GM18520 (cell line): Measurements from ENCODE around the gene PTPRA.

Source experiments
- ATAC-seq: cut with Tn5 transposase; IDR thresholded peaks from one replicate; pipeline ENCODE4 v1.9.1; 2021; ENCODE audit not compliant: unreplicated experiment

Gene PTPRA

DNA sequence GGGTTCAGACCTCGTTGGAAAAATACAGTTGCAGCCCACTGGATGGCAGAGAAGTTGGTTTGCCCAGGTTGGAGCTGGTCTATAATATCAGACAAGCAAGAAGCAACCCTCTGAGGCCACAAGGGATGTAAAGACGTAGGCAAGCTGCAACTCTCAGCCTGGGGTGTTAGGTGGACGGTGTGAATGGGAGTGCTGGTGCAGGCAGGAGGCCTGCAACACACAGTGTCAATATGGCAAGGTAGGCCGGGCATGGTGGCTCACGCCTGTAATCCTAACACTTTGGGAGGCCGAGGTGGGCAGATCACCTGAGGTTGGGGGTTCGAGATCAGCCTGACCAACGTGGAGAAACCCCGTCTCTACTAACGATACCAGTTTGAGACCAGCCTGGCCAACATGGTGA is 22.2 kb upstream of the PTPRA start:
- no peak for ATAC-seq

DNA sequence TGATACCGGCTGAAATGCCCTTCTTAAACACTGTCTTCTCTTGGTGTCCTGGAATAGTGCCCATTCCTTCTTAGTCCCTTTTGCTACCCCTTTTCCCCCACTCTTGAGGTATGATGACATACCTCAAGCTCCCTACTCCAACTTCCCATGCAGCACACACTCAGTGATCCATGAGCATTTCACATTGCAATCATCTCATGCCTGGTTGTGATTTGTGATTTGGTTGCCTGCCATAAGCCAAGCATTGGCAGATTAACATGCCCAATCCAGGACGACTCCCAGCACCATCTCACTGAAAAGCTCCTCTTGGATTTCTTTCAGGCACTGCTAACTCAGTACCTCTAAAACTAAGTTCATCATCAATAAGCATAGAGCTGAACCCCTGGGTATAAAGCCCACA is 14.7 kb upstream of the PTPRA start:
- ATAC-seq, result no peak

DNA sequence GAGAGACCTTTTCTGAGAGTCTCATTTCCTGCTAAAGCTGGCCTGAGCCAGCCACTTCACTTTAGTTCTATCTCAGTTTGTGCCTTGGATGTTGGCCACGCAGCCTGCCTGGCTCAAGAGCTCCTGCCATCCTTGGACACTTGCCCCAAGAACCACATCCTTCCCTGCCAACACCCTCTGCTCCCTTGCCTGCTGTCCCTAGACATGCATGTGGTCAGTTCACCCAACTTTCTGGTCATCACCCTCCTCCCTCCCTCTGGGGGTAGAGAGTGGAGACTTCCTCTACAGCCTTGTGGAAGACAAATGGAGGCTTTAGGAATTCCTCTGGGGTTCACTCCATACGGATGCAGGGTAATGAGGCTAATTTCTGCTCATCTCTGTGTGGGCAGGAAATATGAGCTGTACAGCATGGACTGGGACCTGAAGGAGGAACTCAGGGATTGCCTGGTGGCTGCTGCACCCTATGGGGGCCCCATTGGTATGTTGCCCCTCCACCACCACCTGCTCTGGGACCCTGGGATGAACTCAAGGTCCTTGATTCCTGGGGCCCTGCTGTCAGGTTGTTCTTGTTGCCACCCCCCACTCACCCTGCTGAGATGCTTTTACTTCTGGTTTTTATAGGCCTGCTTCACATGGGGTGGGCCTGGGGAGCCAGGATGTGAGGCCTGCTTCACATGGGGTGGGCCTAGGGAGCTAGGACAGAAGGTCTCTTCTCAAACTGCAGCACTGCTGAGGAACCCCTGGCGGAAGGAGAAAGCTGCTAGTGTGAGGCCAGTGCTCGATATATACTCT is 13.8 kb upstream of the PTPRA start:
- no peak for ATAC-seq

DNA sequence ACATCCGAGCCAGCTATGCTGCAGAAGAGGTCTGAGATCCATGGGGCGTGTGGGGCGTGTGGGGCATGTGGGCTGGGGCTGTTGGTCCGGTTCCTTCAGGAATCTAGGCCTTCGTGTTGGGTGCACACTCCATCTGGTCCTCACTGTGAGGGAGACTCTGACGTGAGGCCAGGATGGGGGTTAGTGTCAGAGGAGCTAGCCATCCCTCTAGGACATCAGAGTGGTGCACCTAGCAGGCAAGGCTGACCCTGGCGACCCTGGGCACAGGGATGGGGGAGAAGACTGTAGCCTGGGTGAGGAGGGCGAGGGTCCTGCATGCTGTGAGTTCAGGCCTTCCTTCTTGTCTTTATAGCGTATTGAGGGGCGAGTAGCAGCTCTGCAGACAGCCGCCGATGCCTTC is 8.7 kb upstream of the PTPRA start:
- ATAC-seq, result no peak

DNA sequence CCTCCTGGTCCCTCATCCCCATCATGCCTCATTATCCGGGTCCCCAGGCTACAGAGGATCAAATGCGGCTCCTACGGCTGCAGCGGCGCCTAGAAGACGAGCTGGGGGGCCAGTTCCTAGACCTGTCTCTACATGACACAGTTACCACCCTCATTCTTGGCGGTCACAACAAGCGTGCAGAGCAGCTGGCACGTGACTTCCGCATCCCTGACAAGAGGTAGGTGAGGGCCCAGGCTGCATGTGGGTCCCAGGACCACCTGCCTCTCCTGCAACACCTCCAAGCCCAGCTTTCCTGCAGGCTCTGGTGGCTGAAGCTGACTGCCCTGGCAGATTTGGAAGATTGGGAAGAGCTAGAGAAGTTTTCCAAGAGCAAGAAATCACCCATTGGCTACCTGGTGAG is 8.2 kb upstream of the PTPRA start:
- no peak for ATAC-seq

DNA sequence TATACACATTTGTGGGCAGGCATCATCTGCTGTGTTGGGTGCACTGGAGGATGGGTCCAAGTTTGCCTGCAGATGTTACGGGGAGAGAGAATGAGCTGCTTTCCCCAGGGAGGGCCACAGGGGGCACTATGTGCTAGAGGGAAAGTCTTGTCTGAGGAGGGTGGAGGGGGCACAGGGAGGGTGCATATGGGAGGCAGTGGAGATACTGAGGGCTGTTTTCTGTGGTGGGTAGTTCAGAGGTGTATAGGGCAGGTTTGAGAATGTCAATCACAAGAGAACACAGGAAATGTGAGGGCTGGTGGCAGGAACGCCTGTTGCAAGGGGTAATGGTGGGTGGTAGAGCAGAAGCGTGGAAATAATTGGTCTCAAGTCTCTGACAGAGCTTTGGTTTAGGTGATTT is 7.7 kb upstream of the PTPRA start:
- ATAC-seq, result no peak

DNA sequence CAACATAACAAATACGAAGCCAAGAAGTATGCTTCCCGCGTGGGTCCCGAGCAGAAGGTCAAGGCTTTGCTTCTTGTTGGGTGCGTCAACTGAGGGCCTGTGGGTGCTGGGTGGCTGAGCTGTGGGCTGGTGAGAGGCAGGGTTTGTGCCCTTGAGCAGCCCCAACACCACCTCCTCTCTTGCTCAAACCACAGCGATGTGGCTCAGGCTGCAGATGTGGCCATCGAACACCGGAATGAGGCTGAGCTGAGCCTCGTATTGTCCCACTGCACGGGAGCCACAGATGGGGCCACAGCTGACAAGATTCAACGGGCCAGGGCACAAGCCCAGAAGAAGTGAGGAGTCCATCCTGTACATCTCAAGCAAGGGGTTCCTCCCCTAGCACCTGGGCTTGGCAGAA is 7.0 kb upstream of the PTPRA start:
- ATAC-seq, result no peak

DNA sequence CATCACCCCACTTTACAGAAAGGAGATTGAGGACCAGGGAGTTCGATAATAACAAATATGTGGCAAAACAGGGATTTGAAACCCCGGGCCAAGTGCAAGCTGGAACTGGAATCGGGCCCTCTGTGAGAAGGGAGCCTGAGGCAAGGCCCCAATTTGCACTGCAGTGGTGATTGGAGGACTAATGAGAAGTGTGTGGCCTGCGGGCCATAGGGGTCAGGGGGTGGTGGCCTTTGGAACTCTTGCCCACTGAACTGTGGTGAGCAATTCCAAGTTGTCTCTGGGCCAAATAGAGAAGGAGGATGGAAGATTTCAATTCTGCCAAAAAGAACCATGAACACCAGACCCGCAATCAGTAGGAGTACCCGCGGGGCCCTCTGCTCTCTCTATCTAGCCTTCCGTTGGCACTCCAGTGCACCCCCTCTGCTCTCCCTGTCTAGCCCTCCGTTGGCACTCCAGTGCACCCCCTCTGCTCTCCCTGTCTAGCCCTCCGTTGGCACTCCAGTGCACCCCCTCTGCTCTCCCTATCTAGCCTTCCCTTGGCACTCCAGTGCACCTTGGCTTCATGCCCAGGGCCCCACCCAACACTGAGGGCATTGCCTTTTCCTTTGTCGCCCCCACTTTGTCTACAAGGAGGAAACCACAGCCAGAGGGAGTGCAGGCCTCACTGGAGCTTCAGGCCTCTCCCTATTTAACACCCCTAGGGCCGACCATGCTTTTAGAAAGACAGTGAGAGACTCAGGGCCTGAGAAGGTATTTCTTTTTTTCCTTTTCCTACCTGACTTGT is 6.0 kb upstream of the PTPRA start:
- no peak for ATAC-seq

DNA sequence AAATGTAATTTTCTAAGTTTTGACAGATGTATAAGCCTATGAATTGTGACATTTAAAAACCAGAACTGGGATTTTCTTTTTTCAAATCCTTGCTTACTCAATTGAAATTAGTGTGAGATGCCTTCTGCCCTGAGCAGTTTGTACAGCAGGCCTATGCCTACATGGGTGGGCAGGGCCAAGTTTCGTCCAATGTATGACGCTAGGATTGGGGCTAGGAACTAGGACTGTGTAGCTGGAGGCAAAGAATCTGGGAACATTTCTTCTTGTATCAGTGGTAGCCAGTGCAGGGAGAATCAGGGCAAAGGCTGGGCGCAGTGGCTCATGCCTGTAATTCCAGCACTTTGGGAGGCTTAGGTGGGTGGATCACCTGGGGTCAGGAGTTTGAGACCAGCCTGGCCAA is 3.9 kb upstream of the PTPRA start:
- no peak for ATAC-seq

DNA sequence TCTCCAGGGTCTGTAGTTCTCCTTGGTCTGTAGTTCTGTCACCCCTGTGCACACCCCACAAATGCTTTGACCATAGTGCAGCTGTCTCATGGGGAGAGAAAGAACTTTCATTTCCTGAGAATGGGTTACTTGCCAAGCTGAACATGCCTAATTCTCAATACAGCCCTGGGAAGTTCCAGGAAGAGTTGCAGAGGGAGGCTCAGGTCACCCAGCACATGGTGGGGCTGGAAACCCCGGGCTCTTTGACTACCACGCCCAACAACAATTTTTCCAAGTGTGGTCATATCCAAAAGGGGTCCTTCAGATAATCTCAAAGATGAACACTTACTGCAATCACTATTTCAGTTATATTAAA is 2.2 kb upstream of the PTPRA start:
- no peak for ATAC-seq

DNA sequence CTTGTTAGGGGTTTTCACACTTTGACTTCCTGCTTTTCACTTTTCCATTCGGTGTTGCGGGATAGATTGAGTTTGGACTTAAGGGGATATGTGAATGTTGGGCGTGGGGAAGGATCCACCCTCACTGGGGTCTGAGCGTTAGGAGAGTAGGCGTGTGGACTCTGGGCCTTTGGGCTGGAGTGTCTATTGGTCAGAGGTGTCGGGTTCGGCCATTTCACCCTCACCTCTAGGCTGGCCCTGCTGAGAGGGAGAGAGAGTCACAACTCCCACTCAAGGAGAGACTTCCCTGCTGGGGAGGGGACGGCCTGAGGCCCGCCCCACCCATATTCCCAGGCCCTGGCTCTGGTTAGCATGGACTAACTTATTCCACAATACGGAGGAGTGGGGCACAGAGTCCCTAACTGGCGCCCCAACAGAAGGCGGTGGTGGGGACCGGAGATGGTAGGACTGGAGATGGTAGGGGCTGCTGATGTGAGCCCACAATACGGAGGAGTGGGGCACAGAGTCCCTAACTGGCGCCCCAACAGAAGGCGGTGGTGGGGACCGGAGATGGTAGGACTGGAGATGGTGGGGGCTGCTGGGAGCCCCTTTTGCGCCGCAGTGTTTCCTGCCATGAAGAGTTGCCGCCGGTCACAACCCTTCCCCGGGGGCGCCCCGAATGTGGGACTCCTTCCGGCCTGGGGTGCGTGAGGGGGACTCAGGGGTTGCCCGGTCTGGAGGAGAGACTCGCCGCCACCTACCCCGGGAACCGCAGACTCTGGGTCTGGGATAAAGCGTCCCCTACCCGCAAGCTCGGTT is 1.4 kb upstream of the PTPRA start:
- ATAC-seq, result no peak

DNA sequence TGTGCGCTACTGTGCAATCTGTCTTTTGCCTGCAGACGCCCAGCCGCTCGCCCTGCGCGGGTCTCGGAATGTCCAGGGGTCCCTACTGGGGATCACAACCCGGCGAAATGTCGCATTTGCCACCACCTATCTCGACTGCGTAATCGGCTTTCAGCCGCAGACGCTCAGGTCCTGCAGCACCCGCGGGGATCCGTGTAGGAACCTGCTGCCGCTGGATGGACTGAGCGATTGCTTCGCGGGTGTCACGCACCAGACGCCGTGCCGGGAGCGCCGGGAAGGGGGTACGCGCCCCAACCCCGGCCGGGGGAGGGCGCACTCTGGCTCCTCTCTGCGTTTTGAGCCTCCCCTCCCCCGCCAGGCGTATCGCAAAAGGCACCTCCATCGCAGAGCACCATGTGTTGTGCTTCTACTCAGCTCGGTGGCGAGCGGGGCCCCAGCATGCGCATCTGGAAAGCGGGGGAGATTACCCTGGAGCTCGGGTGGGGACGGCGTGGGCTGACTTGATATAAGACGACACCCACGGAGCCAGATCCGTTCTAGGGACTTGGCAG is 747 bp upstream of the PTPRA start:
- ATAC-seq, result no peak

DNA sequence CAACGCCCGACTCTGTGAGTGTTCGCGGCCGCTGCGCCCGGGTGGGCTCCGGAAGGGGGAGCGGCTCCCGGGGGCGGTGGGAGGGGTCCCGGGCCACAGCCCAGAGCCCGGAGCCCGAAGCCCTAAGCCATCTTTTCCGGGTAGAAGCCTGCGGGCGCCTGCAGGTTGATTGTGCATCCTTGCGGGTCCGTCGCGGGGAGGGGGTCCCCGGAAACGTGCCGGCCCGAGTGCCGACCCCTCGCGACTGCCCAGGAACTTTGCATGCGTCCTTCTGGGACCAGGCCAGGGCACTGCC is 413 bp downstream of the PTPRA start:
- no peak for ATAC-seq

DNA sequence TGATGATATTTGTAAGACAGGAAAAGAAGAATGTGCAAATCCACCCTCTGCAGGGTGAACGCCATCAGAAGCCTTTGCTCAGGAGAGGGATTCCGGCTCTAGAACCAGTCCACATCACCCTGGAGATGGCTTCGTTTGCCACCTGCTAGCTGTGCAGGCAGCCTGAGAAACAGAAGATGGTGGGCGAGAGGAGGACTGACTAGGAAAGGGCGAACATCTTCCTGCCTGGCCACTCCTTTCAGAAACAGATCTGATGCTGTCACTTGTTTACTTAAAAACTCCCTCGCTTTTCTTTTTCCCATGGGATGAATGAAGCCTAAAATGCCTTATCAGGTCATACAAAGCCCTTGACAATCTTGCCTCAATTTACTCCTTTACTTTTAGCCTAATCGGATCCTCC is 1.2 kb downstream of the PTPRA start:
- no peak for ATAC-seq

DNA sequence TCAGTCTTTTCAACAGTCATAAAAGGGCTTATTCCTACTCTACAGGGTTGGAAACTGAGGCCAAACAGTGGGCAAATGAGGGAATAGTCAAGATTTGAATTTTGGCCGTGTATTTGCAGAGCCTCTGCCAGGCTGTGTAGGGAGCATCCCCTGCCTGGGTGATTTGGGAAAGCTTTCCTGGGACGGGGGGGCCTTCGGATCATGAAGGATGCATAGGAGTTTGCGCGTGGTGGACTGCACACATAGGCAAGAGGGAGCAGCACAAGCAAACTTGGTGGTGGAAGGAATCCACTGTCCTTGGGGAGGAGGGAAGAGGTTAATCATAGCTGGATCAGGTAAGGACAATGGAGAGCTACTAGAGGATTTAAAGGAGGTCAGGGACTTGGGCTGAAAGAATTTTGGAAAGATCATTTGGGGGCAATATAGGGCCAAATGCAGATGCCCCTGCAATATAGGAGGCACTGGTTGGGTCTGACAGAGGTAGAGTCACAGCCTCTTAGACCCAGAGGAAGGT is 2.5 kb downstream of the PTPRA start:
- no peak for ATAC-seq

DNA sequence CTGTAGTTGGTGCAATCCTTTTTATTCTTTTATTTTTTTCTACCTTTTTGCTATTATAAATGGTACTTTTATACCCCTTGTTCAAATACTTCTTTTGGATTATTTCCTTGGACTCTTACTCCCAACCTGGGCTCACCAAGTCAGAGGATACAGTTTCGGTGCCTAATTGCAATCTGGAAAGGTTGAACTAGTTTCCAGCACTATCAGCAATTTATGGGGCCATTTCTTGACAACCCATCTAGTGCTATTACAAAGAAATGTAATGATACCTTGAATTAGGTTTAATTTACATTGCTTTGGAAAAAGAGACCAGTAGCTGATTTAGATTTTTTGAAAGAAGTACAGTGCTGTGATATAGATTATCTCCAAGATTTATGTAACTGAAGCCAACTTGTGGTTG is 5.2 kb downstream of the PTPRA start:
- no peak for ATAC-seq

DNA sequence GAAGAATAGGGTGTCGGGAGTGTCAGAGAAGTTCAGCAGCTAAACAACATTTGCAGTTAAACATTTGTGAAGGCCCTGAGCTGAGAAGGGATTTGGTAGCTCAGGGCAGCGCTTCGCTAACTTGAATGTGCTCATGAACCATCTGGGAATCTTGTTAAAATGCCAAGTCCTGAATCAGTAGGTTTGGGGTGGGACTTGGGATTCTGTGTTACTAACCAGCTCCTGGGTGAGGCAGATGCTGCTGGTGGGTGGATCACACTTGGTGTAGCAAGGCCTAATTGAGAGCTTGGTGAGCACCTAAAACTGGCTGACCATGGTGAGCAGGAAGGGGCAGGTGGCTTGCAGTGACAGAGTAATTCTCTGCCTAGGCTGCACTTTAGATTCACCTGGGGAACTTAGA is 5.9 kb downstream of the PTPRA start:
- ATAC-seq, result no peak

DNA sequence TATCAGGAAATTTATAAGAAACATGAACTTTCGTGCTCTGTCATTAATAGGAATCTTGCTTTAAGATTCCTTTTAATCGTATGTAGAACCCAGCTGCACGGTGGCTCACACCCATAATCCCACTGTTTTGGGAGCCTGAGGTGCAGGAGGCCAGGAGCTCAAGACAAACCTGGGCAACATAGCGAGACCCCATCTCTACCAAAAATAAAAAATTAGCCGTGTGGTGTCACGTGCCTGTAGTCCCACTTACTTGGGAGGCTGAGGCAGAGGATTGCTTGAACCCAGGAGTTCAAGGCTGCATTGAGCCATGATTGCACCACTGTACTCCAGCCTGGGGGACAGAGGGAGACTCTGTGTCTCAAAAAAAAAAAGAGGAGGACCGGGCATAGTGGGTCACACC is 7.4 kb downstream of the PTPRA start:
- ATAC-seq, result no peak

DNA sequence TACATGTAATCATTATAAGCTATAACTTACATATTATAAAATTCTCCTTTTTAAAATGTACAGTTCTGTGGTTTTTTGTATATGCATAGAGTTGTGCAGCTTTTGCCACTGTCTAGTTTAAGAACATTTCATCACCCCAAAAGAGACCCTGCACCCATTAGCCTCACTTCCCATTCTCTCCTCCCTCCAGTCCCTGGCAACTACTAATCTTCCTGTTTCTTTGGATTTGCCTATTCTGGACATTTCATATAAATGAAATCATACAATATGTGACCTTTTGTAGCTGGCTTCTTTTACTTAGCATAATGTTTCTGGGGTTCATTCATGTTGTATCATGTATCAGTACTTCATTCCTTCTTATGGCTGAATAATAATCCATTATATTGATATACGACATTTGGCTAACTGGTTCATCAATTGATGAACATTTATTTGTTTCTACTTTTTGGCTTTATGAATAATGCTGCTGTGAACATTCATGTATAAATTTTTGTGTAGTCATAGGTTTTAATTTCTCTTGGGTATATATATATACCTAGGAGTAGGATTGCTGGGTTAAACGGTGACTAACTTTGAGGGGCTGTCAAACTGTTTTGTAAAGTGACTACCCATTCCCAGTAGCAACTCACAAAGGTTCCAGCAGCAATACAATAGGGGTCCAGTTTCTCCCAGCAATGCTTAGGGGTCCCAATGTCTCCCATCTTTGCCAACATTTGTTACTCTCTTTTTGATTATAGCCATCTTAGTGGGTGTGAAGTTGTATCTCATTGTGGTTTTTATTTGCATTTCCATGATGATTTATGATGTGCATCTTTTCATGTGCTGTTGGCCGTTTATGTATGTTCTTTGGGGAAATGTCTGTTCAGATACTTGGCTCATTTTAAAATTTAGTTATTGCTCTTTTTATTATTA is 10.7 kb downstream of the PTPRA start:
- no peak for ATAC-seq

DNA sequence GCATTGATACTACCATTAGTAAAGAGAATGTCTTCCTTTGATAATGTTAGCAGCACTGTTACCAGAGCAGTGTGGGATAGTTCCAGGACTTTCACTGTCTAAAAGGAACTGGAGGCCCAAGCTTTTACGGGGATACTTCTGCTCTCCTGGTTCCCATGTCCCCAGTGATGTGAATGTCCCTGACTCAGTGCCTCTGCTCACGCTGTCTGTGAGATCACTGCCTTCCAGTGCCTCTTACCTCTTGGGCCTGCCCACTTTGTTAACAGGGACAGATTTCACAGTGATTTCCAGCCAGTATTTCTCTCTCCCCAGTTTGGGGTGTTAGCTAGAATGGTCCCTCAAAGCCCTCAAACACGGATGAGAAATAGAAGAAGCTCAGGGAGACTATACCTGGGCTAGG is 14.4 kb downstream of the PTPRA start:
- no peak for ATAC-seq
